ENCODE data around the gene LRRC8D. TPM values are rescaled to one million over a fixed set of nuclear protein-coding genes. Genes with fewer than 3 reads are reported as not detected.
A peak's percentile ranks its signal among the peaks of the same experiment; 100 is the strongest.

LRRC8D gene
- total RNA-seq, 1 donor from 2014 or later, result 17.0 TPM

DNA sequence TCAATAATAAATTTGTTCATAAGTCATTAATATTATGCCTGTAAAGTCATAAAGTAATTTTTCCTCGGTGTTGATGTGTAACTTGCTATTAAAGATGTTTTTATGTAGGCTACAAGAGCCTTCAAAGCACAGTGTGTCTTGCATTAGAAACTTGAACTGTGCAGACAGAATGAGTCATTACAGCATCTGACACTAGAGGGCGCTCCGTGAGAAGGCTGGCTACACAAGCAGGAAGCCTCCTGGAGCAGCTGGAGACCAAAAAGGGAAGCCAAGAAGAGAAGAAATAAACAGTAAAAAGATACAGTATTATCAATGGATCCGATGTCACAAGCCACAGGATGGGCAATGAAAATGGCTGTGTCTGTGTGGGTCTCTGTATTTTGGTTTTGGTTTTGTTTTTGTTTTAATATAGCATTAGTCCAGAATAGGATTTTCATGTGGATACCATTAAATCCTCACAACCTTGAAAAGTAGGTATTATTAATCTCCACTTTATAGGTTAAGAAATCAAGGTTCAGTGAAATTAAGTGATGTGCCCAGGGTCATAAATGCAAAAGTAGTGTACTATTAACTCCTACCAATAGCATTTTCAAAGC is 16.1 kb upstream of the LRRC8D start:
- ATAC-seq (peak; percentile 97), DNase-seq (peak; percentile 73)
- H3K27ac ChIP-seq, result no peak overlapping the region
- no peak overlapping the region for H3K4me3 ChIP-seq
- H3K9me3 ChIP-seq, result no peaks in the 10 kb centered on the region
- no peaks in the 10 kb centered on the region for H3K36me3 ChIP-seq
- H3K27me3 ChIP-seq, result no peaks in the 10 kb centered on the region
- intact Hi-C loops (cut with DNase I), result loop anchor here (5.0 kb wide), 1 partner anchor 183 kb away; no protein-coding TSS in a partner anchor
- TF ChIP-seq, protein P1, sequence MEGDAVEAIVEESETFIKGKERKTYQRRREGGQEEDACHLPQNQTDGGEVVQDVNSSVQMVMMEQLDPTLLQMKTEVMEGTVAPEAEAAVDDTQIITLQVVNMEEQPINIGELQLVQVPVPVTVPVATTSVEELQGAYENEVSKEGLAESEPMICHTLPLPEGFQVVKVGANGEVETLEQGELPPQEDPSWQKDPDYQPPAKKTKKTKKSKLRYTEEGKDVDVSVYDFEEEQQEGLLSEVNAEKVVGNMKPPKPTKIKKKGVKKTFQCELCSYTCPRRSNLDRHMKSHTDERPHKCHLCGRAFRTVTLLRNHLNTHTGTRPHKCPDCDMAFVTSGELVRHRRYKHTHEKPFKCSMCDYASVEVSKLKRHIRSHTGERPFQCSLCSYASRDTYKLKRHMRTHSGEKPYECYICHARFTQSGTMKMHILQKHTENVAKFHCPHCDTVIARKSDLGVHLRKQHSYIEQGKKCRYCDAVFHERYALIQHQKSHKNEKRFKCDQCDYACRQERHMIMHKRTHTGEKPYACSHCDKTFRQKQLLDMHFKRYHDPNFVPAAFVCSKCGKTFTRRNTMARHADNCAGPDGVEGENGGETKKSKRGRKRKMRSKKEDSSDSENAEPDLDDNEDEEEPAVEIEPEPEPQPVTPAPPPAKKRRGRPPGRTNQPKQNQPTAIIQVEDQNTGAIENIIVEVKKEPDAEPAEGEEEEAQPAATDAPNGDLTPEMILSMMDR (IDR thresholded peaks at IDR 0.05), result peak; percentile 91
- no peaks in the 10 kb centered on the region for H3K4me1 ChIP-seq

GRCh38 chr1:89806616-89807015 is 14.2 kb upstream of the LRRC8D start:
- no peaks in the 10 kb centered on the region for H3K27me3 ChIP-seq
- no peaks in the 10 kb centered on the region for H3K9me3 ChIP-seq
- no peaks in the 10 kb centered on the region for H3K36me3 ChIP-seq
- no peaks in the 10 kb centered on the region for H3K4me1 ChIP-seq
- TF ChIP-seq, protein P1 (IDR thresholded peaks at IDR 0.05), result no peak
- intact Hi-C loops (cut with DNase I), result loop anchor here (5.0 kb wide), 1 partner anchor 181 kb away; no protein-coding TSS in a partner anchor
- no peak overlapping the region for H3K27ac ChIP-seq
- no peak for ATAC-seq
- DNase-seq, result no peak
- no peak overlapping the region for H3K4me3 ChIP-seq

DNA sequence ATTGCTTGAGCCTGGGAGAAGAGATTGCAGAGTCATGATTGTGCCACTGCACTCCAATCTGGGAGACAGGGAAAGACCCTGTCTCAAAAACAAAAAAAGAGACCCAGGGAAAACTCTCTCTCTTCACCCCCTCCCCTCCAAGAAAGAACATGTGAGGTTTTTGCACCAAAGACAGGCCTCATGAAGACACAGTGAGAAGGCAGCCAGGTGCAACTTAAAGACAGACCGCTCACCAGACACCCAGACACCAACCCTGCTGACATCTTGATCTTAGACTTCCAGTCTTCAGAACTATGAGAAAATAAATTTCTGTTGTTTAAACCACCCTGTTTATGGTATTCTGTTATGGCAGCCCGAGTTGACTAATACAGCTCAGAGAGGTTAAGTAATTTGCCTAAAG is 13.3 kb upstream of the LRRC8D start:
- H3K4me3 ChIP-seq, result no peak overlapping the region
- no peaks in the 10 kb centered on the region for H3K9me3 ChIP-seq
- H3K27me3 ChIP-seq, result no peaks in the 10 kb centered on the region
- H3K27ac ChIP-seq, result no peak overlapping the region
- no peak for DNase-seq
- intact Hi-C loops (cut with DNase I), result loop anchor here (5.0 kb wide), 1 partner anchor 180 kb away; no protein-coding TSS in a partner anchor
- no peak for ATAC-seq
- no peaks in the 10 kb centered on the region for H3K36me3 ChIP-seq
- H3K4me1 ChIP-seq, result no peaks in the 10 kb centered on the region
- TF ChIP-seq, protein P1 (IDR thresholded peaks at IDR 0.05), result no peak

DNA sequence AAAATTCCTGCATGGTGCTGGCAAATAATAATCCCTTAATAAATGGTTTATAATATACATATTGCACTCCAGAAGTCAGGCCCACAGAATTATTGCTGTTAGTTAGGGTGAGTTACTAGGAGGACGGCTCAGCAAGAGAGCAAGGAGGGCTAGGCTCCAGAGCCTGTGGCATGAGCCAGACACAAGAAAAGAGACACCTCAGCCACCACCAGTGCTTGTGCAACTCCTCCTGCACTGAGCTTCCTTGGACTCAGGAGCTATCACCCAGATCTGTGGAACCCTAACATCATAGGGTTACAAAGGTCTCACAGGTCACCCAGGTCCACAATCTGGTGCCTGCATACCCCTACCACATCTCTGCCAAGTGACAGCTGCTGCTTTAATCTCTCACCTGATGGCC is 12.8 kb upstream of the LRRC8D start:
- H3K36me3 ChIP-seq, result no peaks in the 10 kb centered on the region
- TF ChIP-seq, protein P1 (IDR thresholded peaks at IDR 0.05), result no peak
- no peaks in the 10 kb centered on the region for H3K9me3 ChIP-seq
- intact Hi-C loops (cut with DNase I), result loop anchor here (5.0 kb wide), 1 partner anchor 179 kb away; no protein-coding TSS in a partner anchor
- DNase-seq (no peak), ATAC-seq (no peak)
- no peaks in the 10 kb centered on the region for H3K4me1 ChIP-seq
- H3K27ac ChIP-seq, result no peak overlapping the region
- H3K4me3 ChIP-seq, result no peak overlapping the region
- H3K27me3 ChIP-seq, result no peaks in the 10 kb centered on the region

GRCh38 chr1:89808441-89809117 is 12.3 kb upstream of the LRRC8D start:
- ATAC-seq (no peak), DNase-seq (no peak)
- no peak overlapping the region for H3K27ac ChIP-seq
- TF ChIP-seq, protein P1 (IDR thresholded peaks at IDR 0.05), result no peak
- no peaks in the 10 kb centered on the region for H3K36me3 ChIP-seq
- H3K4me1 ChIP-seq, result no peaks in the 10 kb centered on the region
- no peaks in the 10 kb centered on the region for H3K27me3 ChIP-seq
- intact Hi-C loops (cut with DNase I), result loop anchor here (5.0 kb wide), 1 partner anchor 179 kb away; no protein-coding TSS in a partner anchor
- H3K9me3 ChIP-seq, result no peaks in the 10 kb centered on the region
- H3K4me3 ChIP-seq, result no peak overlapping the region

Measured in upper lobe of right lung (tissue), 1 donor.